Measurements from ENCODE around the gene TMEM250. TPM values are rescaled to one million over a fixed set of nuclear protein-coding genes. Genes with fewer than 3 reads are reported as not detected.
A peak's percentile ranks its signal among the peaks of the same experiment; 100 is the strongest.

TMEM250 gene
- total RNA-seq, 4 donors from 2014 or later = 34.7 to 75.0 (median 69.2) TPM

DNA sequence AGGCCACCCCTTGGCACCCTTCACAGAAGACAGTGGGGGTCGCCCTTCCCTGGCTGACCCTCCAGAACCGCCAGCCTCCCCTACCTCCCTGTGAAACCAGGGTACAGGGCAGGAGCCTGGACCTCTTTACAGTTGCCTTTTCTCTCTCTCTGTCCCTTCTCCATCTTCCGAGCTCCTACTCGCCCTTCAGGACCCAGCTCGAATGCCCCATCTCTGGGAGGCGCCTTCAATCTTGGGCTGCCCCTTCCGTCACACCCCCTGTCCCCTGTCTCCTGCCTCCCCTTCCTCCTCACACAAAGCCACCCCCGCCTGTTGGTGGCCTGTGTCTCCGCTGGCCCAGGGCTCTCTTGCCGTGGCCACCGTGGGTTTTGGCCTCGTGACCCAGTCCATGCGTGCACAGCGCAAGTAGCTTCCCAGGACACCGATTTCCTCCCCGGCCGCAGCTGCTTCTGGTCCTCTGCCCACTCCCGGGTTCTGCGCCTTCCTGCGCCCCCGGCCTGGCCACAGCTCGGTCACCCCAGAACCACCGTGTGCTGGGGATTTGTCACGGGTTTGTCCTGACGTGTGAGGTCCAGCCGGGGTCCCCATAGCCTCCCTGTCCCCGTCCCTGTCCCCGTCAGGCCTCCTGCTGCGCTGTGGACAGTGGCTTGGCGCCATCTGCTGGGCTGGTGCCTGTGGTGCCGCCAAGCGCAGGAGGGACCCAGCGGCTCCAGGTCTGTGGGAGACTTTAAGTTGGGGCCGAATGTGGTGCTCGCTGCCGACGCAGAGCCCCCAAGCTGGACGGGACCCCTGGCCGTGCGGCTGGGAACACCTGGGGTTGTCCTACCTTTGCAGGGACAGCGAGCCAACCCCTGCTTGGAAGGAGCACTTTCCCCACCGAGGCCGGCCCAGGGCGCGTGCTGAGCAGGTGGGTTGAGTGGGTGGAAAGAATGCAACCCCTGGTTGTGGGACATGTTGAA lies 4.0 kb upstream of the TMEM250 start:
- peak in 1 of 2 donors; percentile 31 for TF ChIP-seq POLR2A (IDR thresholded peaks at IDR 0.05)
- TF ChIP-seq, protein P1, sequence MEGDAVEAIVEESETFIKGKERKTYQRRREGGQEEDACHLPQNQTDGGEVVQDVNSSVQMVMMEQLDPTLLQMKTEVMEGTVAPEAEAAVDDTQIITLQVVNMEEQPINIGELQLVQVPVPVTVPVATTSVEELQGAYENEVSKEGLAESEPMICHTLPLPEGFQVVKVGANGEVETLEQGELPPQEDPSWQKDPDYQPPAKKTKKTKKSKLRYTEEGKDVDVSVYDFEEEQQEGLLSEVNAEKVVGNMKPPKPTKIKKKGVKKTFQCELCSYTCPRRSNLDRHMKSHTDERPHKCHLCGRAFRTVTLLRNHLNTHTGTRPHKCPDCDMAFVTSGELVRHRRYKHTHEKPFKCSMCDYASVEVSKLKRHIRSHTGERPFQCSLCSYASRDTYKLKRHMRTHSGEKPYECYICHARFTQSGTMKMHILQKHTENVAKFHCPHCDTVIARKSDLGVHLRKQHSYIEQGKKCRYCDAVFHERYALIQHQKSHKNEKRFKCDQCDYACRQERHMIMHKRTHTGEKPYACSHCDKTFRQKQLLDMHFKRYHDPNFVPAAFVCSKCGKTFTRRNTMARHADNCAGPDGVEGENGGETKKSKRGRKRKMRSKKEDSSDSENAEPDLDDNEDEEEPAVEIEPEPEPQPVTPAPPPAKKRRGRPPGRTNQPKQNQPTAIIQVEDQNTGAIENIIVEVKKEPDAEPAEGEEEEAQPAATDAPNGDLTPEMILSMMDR (IDR thresholded peaks at IDR 0.05) = peak; percentile 94 to 99 (median 98)
- Histone ChIP-seq H3K27me3 (no peaks in the 10 kb centered on the region), H3K4me3 (peak overlapping the region in 1 of 4 donors; percentile 33), H3K36me3 (no peaks in the 10 kb centered on the region), H3K27ac (no peak overlapping the region), H3K4me1 (peaks cover 0 to 24% (median 11%) of the 10 kb centered on the region in 4 donors), H3K9me3 (no peaks in the 10 kb centered on the region)
- DNase-seq = peak; percentile 72 to 88 (median 83)

DNA sequence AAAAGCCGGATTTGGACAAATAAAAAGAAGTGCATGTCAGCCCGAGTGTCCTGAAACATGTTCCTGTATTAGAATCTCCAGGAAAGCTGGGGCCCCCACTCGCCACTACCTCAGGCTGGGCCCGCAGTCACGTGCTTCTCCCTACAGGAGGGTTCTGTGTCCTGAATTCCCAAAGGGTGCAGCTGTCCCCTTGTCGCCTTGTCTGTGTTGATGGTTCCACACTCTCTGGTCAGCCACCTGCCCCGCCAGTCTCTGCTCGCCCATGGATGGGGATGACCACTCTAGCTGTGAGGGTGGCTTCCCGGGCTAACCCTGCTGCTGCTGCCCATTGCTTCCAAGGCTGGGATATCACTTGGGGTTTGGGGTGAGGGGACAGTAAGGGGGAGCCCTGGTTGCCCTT lies 3.1 kb upstream of the TMEM250 start:
- Histone ChIP-seq H3K9me3 (no peaks in the 10 kb centered on the region), H3K4me1 (peaks cover 0 to 33% (median 17%) of the 10 kb centered on the region in 4 donors), H3K27me3 (no peaks in the 10 kb centered on the region), H3K36me3 (no peaks in the 10 kb centered on the region), H3K27ac (no peak overlapping the region), H3K4me3 (no peak overlapping the region)
- TF ChIP-seq, protein P1 (IDR thresholded peaks at IDR 0.05) = no peak
- TF ChIP-seq POLR2A (IDR thresholded peaks at IDR 0.05) = no peak
- no peak for DNase-seq

DNA sequence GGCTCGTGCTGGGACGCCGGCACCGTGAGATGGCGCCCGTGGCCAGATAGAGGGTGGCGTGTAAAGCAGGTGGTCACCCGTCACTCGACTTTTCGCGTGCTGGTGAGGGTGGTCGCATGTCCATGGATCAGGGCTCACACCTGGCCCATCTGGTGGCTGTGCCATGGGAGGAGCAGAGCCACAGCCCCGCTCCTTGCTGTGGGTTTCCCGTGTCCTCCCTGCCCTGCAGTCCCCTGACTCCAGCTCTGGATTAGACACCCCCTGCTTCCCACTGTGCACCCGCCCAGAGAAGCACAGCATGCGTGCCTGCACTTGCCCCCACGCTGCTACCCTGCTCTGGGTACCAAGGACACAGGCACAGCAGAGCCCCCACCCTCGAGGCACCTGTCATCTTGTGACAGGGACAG lies 1.8 kb upstream of the TMEM250 start:
- Histone ChIP-seq H3K4me1 (peaks cover 0 to 38% (median 17%) of the 10 kb centered on the region in 4 donors), H3K36me3 (peaks cover 0 to 14% (median 0%) of the 10 kb centered on the region in 3 donors), H3K4me3 (no peak overlapping the region), H3K27me3 (no peaks in the 10 kb centered on the region), H3K9me3 (no peaks in the 10 kb centered on the region), H3K27ac (no peak overlapping the region)
- TF ChIP-seq, protein P1 (IDR thresholded peaks at IDR 0.05) = no peak
- TF ChIP-seq POLR2A (IDR thresholded peaks at IDR 0.05) = no peak
- no peak for DNase-seq

DNA sequence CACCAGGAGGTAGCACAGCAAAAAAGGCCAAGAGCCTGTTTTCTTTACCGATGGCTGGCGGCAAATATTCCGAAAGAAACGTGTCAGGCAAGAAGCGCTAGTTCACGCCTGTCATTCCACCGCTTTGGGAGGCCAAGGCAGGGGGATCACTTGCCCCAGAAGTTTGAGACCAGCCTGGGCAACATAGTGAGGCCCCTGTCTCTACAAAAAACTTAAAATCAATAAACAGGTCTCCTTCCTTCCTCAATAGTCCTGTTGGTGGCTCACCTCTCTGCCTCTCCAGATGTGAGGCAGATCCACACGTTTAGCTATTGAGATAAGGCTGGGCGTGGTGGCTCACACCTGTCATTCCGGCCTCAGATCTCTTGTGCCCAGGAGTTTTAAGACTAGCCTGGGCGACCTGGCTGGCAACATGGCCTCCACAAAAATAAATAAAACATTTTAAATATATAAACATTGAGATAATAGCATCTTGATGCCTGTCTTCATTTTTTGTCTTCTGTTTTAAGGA lies 1.3 kb upstream of the TMEM250 start:
- H3K4me3 ChIP-seq = peak overlapping the region; percentile 81 to 100 (median 98)
- H3K4me1 ChIP-seq = peaks cover 0 to 38% (median 17%) of the 10 kb centered on the region in 4 donors
- no peak for DNase-seq

More for the DNA sequence above, 1.3 kb upstream of the TMEM250 start:
- peaks cover 0 to 18% (median 0%) of the 10 kb centered on the region in 3 donors for H3K36me3 ChIP-seq
- TF ChIP-seq, protein P1 (IDR thresholded peaks at IDR 0.05) = peak in 1 of 6 experiments; percentile 4
- no peak for TF ChIP-seq POLR2A (IDR thresholded peaks at IDR 0.05)
- no peaks in the 10 kb centered on the region for H3K9me3 ChIP-seq
- peak overlapping the region; percentile 96 to 100 (median 97) for H3K27ac ChIP-seq
- H3K27me3 ChIP-seq = no peaks in the 10 kb centered on the region
